Thyroid gland (tissue), 4 donors: ENCODE results near the gene EME1. TPM values are rescaled to one million over a fixed set of nuclear protein-coding genes. Genes with fewer than 3 reads are reported as not detected.
"Not testable (repeated sequence)": the region's sequence is repeated elsewhere in the genome, so short reads cannot be mapped to it uniquely, and the experiment has no call there.

Source experiments
- DNase-seq, 2 donors: peaks; one replicate each; pipeline ENCODE4 v3.0.0-alpha.2; 2019
- H3K27ac ChIP-seq, 3 donors: fragments of 200-600 bp; sonication (generic); 1 replicate in 2 of 3; 2 replicates in 1 of 3; pipeline ENCODE4 v1.5.1; 2016 to 2019; ENCODE audit warnings: mild to moderate bottlenecking in 1 of 3, moderate library complexity in 1 of 3
- H3K27me3 ChIP-seq: fragments of 200-600 bp; sonication (generic); one replicate; pipeline ENCODE4 v1.5.1; 2019
- H3K36me3 ChIP-seq, 2 donors: fragments of 200-600 bp; sonication (generic); one replicate each; pipeline ENCODE4 v1.5.1; 2016 to 2019
- H3K4me1 ChIP-seq, 2 donors: fragments of 200-600 bp; sonication (generic); one replicate each; pipeline ENCODE4 v1.5.1; 2017 to 2019
- H3K4me3 ChIP-seq, 3 donors: fragments of 200-600 bp; sonication (generic); replicated peaks in 1 of 3; 1 replicate in 2 of 3; 2 replicates in 1 of 3; pipeline ENCODE4 v1.5.1; 2016; ENCODE audit warnings: mild to moderate bottlenecking in 1 of 3
- H3K9me3 ChIP-seq: fragments of 200-600 bp; sonication (generic); one replicate; pipeline ENCODE4 v1.5.1; 2017
- CTCF ChIP-seq, 6 experiments: fragments of 200-600 bp in 3 of 6; fragments of 450-650 bp in 3 of 6; sonication (generic) in 3 of 6; IDR thresholded peaks; one replicate each; pipeline ENCODE4 v1.5.1; 2016 to 2019; ENCODE audit warnings: antibody characterized with exemption in 6 of 6, mild to moderate bottlenecking in 2 of 6, inconsistent platforms in 1 of 6, moderate library complexity in 1 of 6
- POLR2A ChIP-seq, 2 donors: fragments of 450-650 bp; IDR thresholded peaks; one replicate each; pipeline ENCODE4 v1.6.1; 2017; ENCODE audit warnings: antibody characterized with exemption in 2 of 2, mild to moderate bottlenecking in 2 of 2, moderate library complexity in 1 of 2
- WGBS, 2 donors: methylation state at CpG; one replicate each; pipeline ENCODE4 v1.1.5; 2017; 5-methylcytosine and 5-hydroxymethylcytosine counted together
- intact Hi-C: fragments of 100-400 bp; cut with DNase I; formaldehyde crosslinking; loops from one replicate; pipeline ENCODE4 v1.15.1; 2023
- total RNA-seq, 4 donors: library from RNA; depleted of rRNA; stranded (reverse); fragments of >200 nt; gene quantifications; one replicate each; pipeline ENCODE4 v1.2.3, GENCODE V29; 2016

The EME1 gene
- total RNA-seq, 4 donors from 2014 or later: 0.27 to 0.93 TPM; not detected in 2

- intact Hi-C loops: no loop called here
- TF ChIP-seq CTCF (IDR thresholded peaks at IDR 0.05): no peak
- TF ChIP-seq POLR2A (IDR thresholded peaks at IDR 0.05): no peak
- H3K36me3 ChIP-seq: no peaks in the 10 kb centered on the region
- H3K9me3 ChIP-seq: no peaks in the 10 kb centered on the region
- no peak overlapping the region for H3K4me3 ChIP-seq
- 54 to 59% methylated on average over 5 of the region's 5 CpGs for WGBS, 2 donors
- peak overlapping the region; percentile 84 to 86 (median 85) for H3K27ac ChIP-seq
- no peaks in the 10 kb centered on the region for H3K27me3 ChIP-seq
- peak; percentile 78 to 89 for DNase-seq
- peaks cover 22 to 24% of the 10 kb centered on the region in 2 donors for H3K4me1 ChIP-seq
Observed at GRCh38 chr17:50406578-50406977, 33.5 kb downstream of the EME1 start.

- H3K4me3 ChIP-seq: no peak overlapping the region
- peak; percentile 82 to 84 for DNase-seq
- H3K9me3 ChIP-seq: no peaks in the 10 kb centered on the region
- peaks cover 22 to 24% of the 10 kb centered on the region in 2 donors for H3K4me1 ChIP-seq
- 27 to 47% methylated on average over 4 of the region's 4 CpGs for WGBS, 2 donors
- H3K36me3 ChIP-seq: no peaks in the 10 kb centered on the region
- no peak for TF ChIP-seq CTCF (IDR thresholded peaks at IDR 0.05)
- TF ChIP-seq POLR2A (IDR thresholded peaks at IDR 0.05): no peak
- peak overlapping the region; percentile 84 to 86 (median 85) for H3K27ac ChIP-seq
- no peaks in the 10 kb centered on the region for H3K27me3 ChIP-seq
- intact Hi-C loops: no loop called here
Observed at GRCh38 chr17:50407921-50408320, 34.9 kb downstream of the EME1 start.

- H3K9me3 ChIP-seq: no peaks in the 10 kb centered on the region
- no peak overlapping the region for H3K4me3 ChIP-seq
- no peaks in the 10 kb centered on the region for H3K27me3 ChIP-seq
- 90 to 92% methylated on average over 4 of the region's 4 CpGs for WGBS, 2 donors
- no peak for DNase-seq
- intact Hi-C loops: no loop called here
- TF ChIP-seq CTCF (IDR thresholded peaks at IDR 0.05): no peak
- no peak for TF ChIP-seq POLR2A (IDR thresholded peaks at IDR 0.05)
- no peak overlapping the region for H3K27ac ChIP-seq
- H3K36me3 ChIP-seq: no peaks in the 10 kb centered on the region
- H3K4me1 ChIP-seq: peaks cover 8 to 9% of the 10 kb centered on the region in 2 donors
Observed at GRCh38 chr17:50412188-50412732, 39.2 kb downstream of the EME1 start.

GRCh38 chr17:50414808-50415207 is 41.8 kb downstream of the EME1 start:
- H3K27ac ChIP-seq: no peak overlapping the region
- no peak for DNase-seq
- H3K4me3 ChIP-seq: no peak overlapping the region
- intact Hi-C loops: no loop called here
- WGBS, 2 donors: 85 to 88% methylated on average over 3 of the region's 3 CpGs
- no peaks in the 10 kb centered on the region for H3K36me3 ChIP-seq
- no peaks in the 10 kb centered on the region for H3K4me1 ChIP-seq
- no peaks in the 10 kb centered on the region for H3K9me3 ChIP-seq
- TF ChIP-seq CTCF (IDR thresholded peaks at IDR 0.05): no peak
- TF ChIP-seq POLR2A (IDR thresholded peaks at IDR 0.05): no peak
- no peaks in the 10 kb centered on the region for H3K27me3 ChIP-seq

- DNase-seq, H3K27ac ChIP-seq, H3K36me3 ChIP-seq, H3K9me3 ChIP-seq, H3K27me3 ChIP-seq, intact Hi-C loops, H3K4me3 ChIP-seq: not testable (repeated sequence)
- WGBS, 2 donors: 94 to 95% methylated on average over 5 to 10 of the region's 10 CpGs
- peaks cover 10 to 28% of the 10 kb centered on the region in 2 donors for H3K4me1 ChIP-seq
Observed at GRCh38 chr17:50419577-50419976, 46.5 kb downstream of the EME1 start.
